GM12865 (cell line): ENCODE measurements around the gene FCAR.
"Not testable (repeated sequence)": the region's sequence is repeated elsewhere in the genome, so short reads cannot be mapped to it uniquely, and the experiment has no call there.

ENCODE experiments used
- DNase-seq: peaks from one replicate; pipeline ENCODE4 v3.0.0; 2010; ENCODE audit warnings: low read depth
- H3K4me3 ChIP-seq: 2 replicates; pipeline ENCODE4 v1.5.1; 2011; ENCODE audit warnings: mild to moderate bottlenecking, low read depth, low read length, control low read depth
- CTCF ChIP-seq: IDR thresholded peaks from 2 replicates; pipeline ENCODE4 v1.5.1; 2011; ENCODE audit warnings: low read length, control low read depth, low read depth, inconsistent platforms; ENCODE audit not compliant: insufficient read depth; ENCODE audit errors: missing control alignments

FCAR gene

GRCh38 chr19:54889566-54889965 lies 15.5 kb downstream of the FCAR start:
- TF ChIP-seq CTCF, result no peak
- H3K4me3 ChIP-seq, result no peak overlapping the region
- no peak for DNase-seq

- no peak for TF ChIP-seq CTCF
- no peak overlapping the region for H3K4me3 ChIP-seq
- DNase-seq, result no peak
These were observed 19.4 kb downstream of the FCAR start for GRCh38 chr19:54893406-54893805.

GRCh38 chr19:54894106-54894505 lies 20.1 kb downstream of the FCAR start:
- not testable (repeated sequence) for H3K4me3 ChIP-seq, DNase-seq

GRCh38 chr19:54896036-54896435 lies 22.0 kb downstream of the FCAR start:
- no peak for DNase-seq
- H3K4me3 ChIP-seq, result no peak overlapping the region
- TF ChIP-seq CTCF, result no peak

- DNase-seq, H3K4me3 ChIP-seq: not testable (repeated sequence)
These were observed 24.6 kb downstream of the FCAR start for GRCh38 chr19:54898685-54899084.

- H3K4me3 ChIP-seq, DNase-seq: not testable (repeated sequence)
These were observed 25.6 kb downstream of the FCAR start for GRCh38 chr19:54899646-54900045.

- DNase-seq, H3K4me3 ChIP-seq: not testable (repeated sequence)
These were observed 27.1 kb downstream of the FCAR start for GRCh38 chr19:54901153-54901552.

GRCh38 chr19:54902061-54902460 lies 28.0 kb downstream of the FCAR start:
- no peak overlapping the region for H3K4me3 ChIP-seq
- no peak for TF ChIP-seq CTCF
- no peak for DNase-seq

- no peak for DNase-seq
- TF ChIP-seq CTCF, result no peak
- H3K4me3 ChIP-seq, result no peak overlapping the region
These were observed 29.3 kb downstream of the FCAR start for GRCh38 chr19:54903303-54903702.

GRCh38 chr19:54904261-54904660 lies 30.2 kb downstream of the FCAR start:
- not testable (repeated sequence) for DNase-seq, H3K4me3 ChIP-seq
